K562 (cell line): ENCODE results near the gene LNPEP. TPM values are rescaled to one million over a fixed set of nuclear protein-coding genes. Genes with fewer than 3 reads are reported as not detected.

Source experiments
- HMG20B ChIP-seq: fragments of 250-450 bp; sonication (Bioruptor Pico); IDR thresholded peaks from 2 replicates; pipeline ENCODE4 v1.5.0; 2021; ENCODE audit warnings: mild to moderate bottlenecking
- MAZ ChIP-seq, 2 experiments: fragments of 450-650 bp in 1 of 2; sonication (generic) in 1 of 2; formaldehyde crosslinking; IDR thresholded peaks in 1 of 2; conservative IDR thresholded peaks in 1 of 2; 2 replicates each; pipeline versions ENCODE4 v1.4.0 to v1.5.0; 2020; ENCODE audit warnings: mild to moderate bottlenecking in 1 of 2, missing genetic modification reagents in 1 of 2
- polyA plus RNA-seq, 8 experiments: library from polyadenylated mRNA; depleted of rRNA in 4 of 8; stranded (reverse) in 5 of 8; unstranded in 3 of 8; fragments of >200 nt; fragmentation: Nextera tagmentation in 2 of 8; fragmentation: Illumina TruSeq in 1 of 8; extraction: Ambion mirVana in 2 of 8; extraction: Trizol in 1 of 8; gene quantifications; 2 replicates each; pipeline versions ENCODE4 v1.2.1 to v1.2.3, GENCODE V29; 2011 to 2014; ENCODE audit warnings: inconsistent platforms in 1 of 8, missing spikeins in 1 of 8
- total RNA-seq, 7 experiments: library from RNA; depleted of rRNA in 6 of 7; stranded (reverse); fragments of >200 nt in 6 of 7; fragmentation: Illumina TruSeq in 2 of 7; extraction: Trizol in 2 of 7; gene quantifications; 2 replicates each; pipeline versions ENCODE4 v1.2.1 to v1.2.3, GENCODE V29; 2011 to 2021; ENCODE audit warnings: low replicate concordance in 1 of 7
- TF ChIP-seq, protein P1 (sequence below): fragments of 200-800 bp; sonication (Bioruptor generic); IDR thresholded peaks from 2 replicates; pipeline ENCODE4 v1.6.1; 2017; ENCODE audit warnings: missing genetic modification characterization, missing compliant biosample characterization
- TF ChIP-seq, protein P2 (sequence below): fragments of 250-450 bp; sonication (Bioruptor Pico); IDR thresholded peaks from 2 replicates; pipeline ENCODE4 v1.8.0; 2022; ENCODE audit warnings: moderate library complexity, mild to moderate bottlenecking, inconsistent platforms
- TF ChIP-seq, protein P3 (sequence below), 2 experiments: fragments of 450-650 bp; formaldehyde crosslinking in 1 of 2; IDR thresholded peaks; 2 replicates each; pipeline versions ENCODE4 v1.4.0 to v1.6.1; 2014 to 2020; ENCODE audit warnings: mild to moderate bottlenecking in 2 of 2, borderline replicate concordance in 1 of 2, low read depth in 1 of 2

LNPEP gene
- total and polyA plus RNA-seq, 9 of the 15 experiments (the other 6 are each of a cell fraction or from before 2014, with no cell fraction given): 2.6 to 27.9 (median 11.2) TPM

DNA sequence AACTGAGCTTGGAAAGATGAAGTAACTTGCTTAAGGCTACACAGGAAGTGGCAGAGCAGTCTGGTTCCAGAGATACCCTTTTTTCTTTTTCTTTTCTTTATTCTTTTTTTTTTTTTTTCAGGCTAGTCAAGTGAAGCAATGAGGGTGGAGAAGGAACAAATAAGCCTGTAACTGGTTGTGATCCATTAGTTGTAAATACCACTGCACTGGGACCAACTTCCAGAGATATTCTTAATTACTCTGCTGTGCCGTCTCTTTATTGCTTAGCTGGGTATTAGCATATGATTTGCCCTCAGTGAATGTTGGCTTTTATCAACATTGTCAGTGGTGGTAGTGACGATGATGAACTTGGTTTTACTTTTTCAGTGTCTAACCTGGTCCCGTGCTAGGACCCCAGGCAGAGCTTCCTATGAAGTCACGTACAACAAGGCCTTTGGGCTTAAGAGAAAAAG, 26.7 kb downstream of the LNPEP start (continued):
- TF ChIP-seq, protein P1, sequence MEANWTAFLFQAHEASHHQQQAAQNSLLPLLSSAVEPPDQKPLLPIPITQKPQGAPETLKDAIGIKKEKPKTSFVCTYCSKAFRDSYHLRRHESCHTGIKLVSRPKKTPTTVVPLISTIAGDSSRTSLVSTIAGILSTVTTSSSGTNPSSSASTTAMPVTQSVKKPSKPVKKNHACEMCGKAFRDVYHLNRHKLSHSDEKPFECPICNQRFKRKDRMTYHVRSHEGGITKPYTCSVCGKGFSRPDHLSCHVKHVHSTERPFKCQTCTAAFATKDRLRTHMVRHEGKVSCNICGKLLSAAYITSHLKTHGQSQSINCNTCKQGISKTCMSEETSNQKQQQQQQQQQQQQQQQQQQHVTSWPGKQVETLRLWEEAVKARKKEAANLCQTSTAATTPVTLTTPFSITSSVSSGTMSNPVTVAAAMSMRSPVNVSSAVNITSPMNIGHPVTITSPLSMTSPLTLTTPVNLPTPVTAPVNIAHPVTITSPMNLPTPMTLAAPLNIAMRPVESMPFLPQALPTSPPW (CRISPR knock-in tag): no peak
- TF ChIP-seq, protein P2, sequence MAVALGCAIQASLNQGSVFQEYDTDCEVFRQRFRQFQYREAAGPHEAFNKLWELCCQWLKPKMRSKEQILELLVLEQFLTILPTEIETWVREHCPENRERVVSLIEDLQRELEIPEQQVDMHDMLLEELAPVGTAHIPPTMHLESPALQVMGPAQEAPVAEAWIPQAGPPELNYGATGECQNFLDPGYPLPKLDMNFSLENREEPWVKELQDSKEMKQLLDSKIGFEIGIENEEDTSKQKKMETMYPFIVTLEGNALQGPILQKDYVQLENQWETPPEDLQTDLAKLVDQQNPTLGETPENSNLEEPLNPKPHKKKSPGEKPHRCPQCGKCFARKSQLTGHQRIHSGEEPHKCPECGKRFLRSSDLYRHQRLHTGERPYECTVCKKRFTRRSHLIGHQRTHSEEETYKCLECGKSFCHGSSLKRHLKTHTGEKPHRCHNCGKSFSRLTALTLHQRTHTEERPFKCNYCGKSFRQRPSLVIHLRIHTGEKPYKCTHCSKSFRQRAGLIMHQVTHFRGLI (CRISPR knock-in tag): no peak
- no peak for TF ChIP-seq HMG20B
- TF ChIP-seq, protein P3, sequence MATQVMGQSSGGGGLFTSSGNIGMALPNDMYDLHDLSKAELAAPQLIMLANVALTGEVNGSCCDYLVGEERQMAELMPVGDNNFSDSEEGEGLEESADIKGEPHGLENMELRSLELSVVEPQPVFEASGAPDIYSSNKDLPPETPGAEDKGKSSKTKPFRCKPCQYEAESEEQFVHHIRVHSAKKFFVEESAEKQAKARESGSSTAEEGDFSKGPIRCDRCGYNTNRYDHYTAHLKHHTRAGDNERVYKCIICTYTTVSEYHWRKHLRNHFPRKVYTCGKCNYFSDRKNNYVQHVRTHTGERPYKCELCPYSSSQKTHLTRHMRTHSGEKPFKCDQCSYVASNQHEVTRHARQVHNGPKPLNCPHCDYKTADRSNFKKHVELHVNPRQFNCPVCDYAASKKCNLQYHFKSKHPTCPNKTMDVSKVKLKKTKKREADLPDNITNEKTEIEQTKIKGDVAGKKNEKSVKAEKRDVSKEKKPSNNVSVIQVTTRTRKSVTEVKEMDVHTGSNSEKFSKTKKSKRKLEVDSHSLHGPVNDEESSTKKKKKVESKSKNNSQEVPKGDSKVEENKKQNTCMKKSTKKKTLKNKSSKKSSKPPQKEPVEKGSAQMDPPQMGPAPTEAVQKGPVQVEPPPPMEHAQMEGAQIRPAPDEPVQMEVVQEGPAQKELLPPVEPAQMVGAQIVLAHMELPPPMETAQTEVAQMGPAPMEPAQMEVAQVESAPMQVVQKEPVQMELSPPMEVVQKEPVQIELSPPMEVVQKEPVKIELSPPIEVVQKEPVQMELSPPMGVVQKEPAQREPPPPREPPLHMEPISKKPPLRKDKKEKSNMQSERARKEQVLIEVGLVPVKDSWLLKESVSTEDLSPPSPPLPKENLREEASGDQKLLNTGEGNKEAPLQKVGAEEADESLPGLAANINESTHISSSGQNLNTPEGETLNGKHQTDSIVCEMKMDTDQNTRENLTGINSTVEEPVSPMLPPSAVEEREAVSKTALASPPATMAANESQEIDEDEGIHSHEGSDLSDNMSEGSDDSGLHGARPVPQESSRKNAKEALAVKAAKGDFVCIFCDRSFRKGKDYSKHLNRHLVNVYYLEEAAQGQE (IDR thresholded peaks at IDR 0.05; ENCODE audit: borderline replicate concordance): no peak
- TF ChIP-seq, protein P3 (CRISPR knock-in tag; IDR thresholded peaks at IDR 0.05; ENCODE audit: low read depth): no peak
- no peak for TF ChIP-seq MAZ (CRISPR knock-in tag; conservative IDR thresholded peaks at IDR 0.05 in 1 of 2, IDR thresholded peaks at IDR 0.05 in 1 of 2)
